ENCODE data around the gene GYG1.

Gene GYG1

DNA sequence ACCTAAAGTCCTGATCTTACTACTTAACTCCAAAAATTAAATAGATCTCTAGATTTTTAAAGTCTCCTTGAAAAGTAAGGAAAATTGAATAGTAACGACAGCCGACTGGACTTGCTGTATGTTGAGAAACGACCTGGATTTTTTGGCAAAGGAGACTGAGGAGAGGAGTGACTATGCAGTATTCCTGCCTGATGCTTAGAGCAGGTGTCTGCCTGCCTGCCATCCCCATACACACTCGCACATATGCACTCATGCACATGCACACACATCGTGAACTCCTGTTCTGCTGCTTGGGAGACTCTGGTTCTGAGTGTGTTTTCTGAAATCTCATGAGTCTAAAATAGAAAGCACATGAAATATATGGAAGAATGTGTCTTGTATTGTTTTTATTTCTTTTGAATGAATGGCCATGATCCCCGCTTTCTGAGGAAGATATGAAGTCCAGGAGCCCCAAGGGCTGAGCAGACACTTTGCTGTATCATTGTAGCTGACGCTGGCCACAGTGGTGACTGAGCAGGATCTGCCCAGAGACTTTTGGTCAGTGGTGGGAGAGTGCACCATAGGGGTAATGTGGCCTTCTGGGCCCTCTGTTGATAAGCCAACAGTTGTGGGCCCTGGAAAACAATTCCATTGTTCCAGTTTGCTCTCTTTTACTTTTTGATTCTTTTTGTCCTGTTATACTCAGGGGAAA lies 16.4 kb downstream of the GYG1 start:
- Histone ChIP-seq H2AFZ (ENCODE audit: low read depth, low read length) (no peak overlapping the region), H3K4me1 (ENCODE audit: low read length) (peaks cover 13% of the 10 kb centered on the region), H3K36me3 (replicated peaks; ENCODE audit: low read depth, low read length) (peaks cover 23% of the 10 kb centered on the region), H4K20me1 (ENCODE audit: insufficient read depth, low read length) (0 out of 2 replicates have a peak, but pooled peaks cover 5% of the 10 kb centered on the region), H3K27ac (ENCODE audit: low read length) (no peak overlapping the region), H3K4me2 (ENCODE audit: low read length) (no peak overlapping the region), H3K9me3 (ENCODE audit: insufficient read depth, low read length) (no peaks in the 10 kb centered on the region), H3K27me3 (ENCODE audit: low read depth, low read length) (no peaks in the 10 kb centered on the region), H3K9ac (ENCODE audit: low read length) (no peak overlapping the region), H3K79me2 (ENCODE audit: low read length) (no peaks in the 10 kb centered on the region), H3K4me3 (ENCODE audit: low read length) (no peak overlapping the region)
- TF ChIP-seq, protein P1, sequence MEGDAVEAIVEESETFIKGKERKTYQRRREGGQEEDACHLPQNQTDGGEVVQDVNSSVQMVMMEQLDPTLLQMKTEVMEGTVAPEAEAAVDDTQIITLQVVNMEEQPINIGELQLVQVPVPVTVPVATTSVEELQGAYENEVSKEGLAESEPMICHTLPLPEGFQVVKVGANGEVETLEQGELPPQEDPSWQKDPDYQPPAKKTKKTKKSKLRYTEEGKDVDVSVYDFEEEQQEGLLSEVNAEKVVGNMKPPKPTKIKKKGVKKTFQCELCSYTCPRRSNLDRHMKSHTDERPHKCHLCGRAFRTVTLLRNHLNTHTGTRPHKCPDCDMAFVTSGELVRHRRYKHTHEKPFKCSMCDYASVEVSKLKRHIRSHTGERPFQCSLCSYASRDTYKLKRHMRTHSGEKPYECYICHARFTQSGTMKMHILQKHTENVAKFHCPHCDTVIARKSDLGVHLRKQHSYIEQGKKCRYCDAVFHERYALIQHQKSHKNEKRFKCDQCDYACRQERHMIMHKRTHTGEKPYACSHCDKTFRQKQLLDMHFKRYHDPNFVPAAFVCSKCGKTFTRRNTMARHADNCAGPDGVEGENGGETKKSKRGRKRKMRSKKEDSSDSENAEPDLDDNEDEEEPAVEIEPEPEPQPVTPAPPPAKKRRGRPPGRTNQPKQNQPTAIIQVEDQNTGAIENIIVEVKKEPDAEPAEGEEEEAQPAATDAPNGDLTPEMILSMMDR (IDR thresholded peaks at IDR 0.05; ENCODE audit: low read depth, low read length) = no peak
- TF ChIP-seq EZH2phosphoT487 (IDR thresholded peaks at IDR 0.05; ENCODE audit: low read depth) = no peak

DNA sequence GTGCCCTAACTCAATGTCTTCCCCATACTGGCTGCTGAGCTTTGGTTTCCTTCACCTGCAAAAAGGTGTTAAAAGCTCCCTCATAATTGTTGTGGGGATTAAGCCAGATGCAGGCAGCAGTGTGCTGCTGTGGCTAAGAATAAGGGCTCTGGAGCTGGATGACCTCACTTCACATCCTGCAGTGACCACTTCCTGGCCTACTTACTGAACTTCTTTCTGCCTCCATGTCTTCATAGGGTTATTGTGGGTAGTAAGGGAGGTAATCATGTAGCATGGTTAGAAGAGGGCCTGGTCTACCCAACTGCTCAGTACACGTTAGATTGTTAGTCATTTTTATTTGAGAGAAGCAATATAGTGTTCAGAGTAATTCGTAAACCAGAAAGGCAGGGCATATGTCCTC lies 18.4 kb downstream of the GYG1 start:
- TF ChIP-seq, protein P1 (IDR thresholded peaks at IDR 0.05; ENCODE audit: low read depth, low read length) = no peak
- TF ChIP-seq EZH2phosphoT487 (IDR thresholded peaks at IDR 0.05; ENCODE audit: low read depth) = no peak
- H3K79me2 ChIP-seq (ENCODE audit: low read length) = no peaks in the 10 kb centered on the region
- H3K27me3 ChIP-seq (ENCODE audit: low read depth, low read length) = no peaks in the 10 kb centered on the region
- H3K4me1 ChIP-seq (ENCODE audit: low read length) = no peaks in the 10 kb centered on the region; the same call in 1 of the 2 replicates
- peaks cover 29% of the 10 kb centered on the region for H3K36me3 ChIP-seq (replicated peaks; ENCODE audit: low read depth, low read length)
- H4K20me1 ChIP-seq (ENCODE audit: insufficient read depth, low read length) = no peaks in the 10 kb centered on the region
- no peak overlapping the region for H3K4me2 ChIP-seq (ENCODE audit: low read length)
- H2AFZ ChIP-seq (ENCODE audit: low read depth, low read length) = no peak overlapping the region
- H3K27ac ChIP-seq (ENCODE audit: low read length) = no peak overlapping the region
- H3K4me3 ChIP-seq (ENCODE audit: low read length) = no peak overlapping the region
- H3K9me3 ChIP-seq (ENCODE audit: insufficient read depth, low read length) = no peaks in the 10 kb centered on the region
- no peak overlapping the region for H3K9ac ChIP-seq (ENCODE audit: low read length)

- H3K9me3 ChIP-seq (ENCODE audit: insufficient read depth, low read length) = no peaks in the 10 kb centered on the region
- no peaks in the 10 kb centered on the region for H3K79me2 ChIP-seq (ENCODE audit: low read length)
- H4K20me1 ChIP-seq (ENCODE audit: insufficient read depth, low read length) = no peaks in the 10 kb centered on the region
- no peaks in the 10 kb centered on the region for H3K4me1 ChIP-seq (ENCODE audit: low read length)
- H3K4me2 ChIP-seq (ENCODE audit: low read length) = no peak overlapping the region
- no peak overlapping the region for H3K4me3 ChIP-seq (ENCODE audit: low read length)
- H2AFZ ChIP-seq (ENCODE audit: low read depth, low read length) = no peak overlapping the region
- TF ChIP-seq, protein P1 (IDR thresholded peaks at IDR 0.05; ENCODE audit: low read depth, low read length) = no peak
- TF ChIP-seq EZH2phosphoT487 (IDR thresholded peaks at IDR 0.05; ENCODE audit: low read depth) = no peak
- H3K27me3 ChIP-seq (ENCODE audit: low read depth, low read length) = no peaks in the 10 kb centered on the region
- H3K27ac ChIP-seq (ENCODE audit: low read length) = no peak overlapping the region
- H3K36me3 ChIP-seq (replicated peaks; ENCODE audit: low read depth, low read length) = peaks cover 27% of the 10 kb centered on the region
- no peak overlapping the region for H3K9ac ChIP-seq (ENCODE audit: low read length)
These were observed 19.2 kb downstream of the GYG1 start for GRCh38 chr3:149010504-149010951.

- Histone ChIP-seq H3K27ac (ENCODE audit: low read length) (no peak overlapping the region), H3K79me2 (ENCODE audit: low read length) (no peaks in the 10 kb centered on the region), H2AFZ (ENCODE audit: low read depth, low read length) (no peak overlapping the region), H3K27me3 (ENCODE audit: low read depth, low read length) (no peaks in the 10 kb centered on the region), H3K4me1 (ENCODE audit: low read length) (no peaks in the 10 kb centered on the region), H3K9me3 (ENCODE audit: insufficient read depth, low read length) (no peaks in the 10 kb centered on the region), H4K20me1 (ENCODE audit: insufficient read depth, low read length) (no peaks in the 10 kb centered on the region), H3K4me3 (ENCODE audit: low read length) (no peak overlapping the region), H3K36me3 (replicated peaks; ENCODE audit: low read depth, low read length) (peaks cover 24% of the 10 kb centered on the region), H3K9ac (ENCODE audit: low read length) (no peak overlapping the region), H3K4me2 (ENCODE audit: low read length) (no peak overlapping the region)
- no peak for TF ChIP-seq EZH2phosphoT487 (IDR thresholded peaks at IDR 0.05; ENCODE audit: low read depth)
- TF ChIP-seq, protein P1 (IDR thresholded peaks at IDR 0.05; ENCODE audit: low read depth, low read length) = no peak
These were observed 19.6 kb downstream of the GYG1 start for GRCh38 chr3:149010966-149011365.

Measured in OCI-LY3 (cell line).